Myocyte (in vitro differentiated cells): ENCODE results near the gene MRPL40. TPM values are rescaled to one million over a fixed set of nuclear protein-coding genes. Genes with fewer than 3 reads are reported as not detected.
"Not testable (repeated sequence)": the region's sequence is repeated elsewhere in the genome, so short reads cannot be mapped to it uniquely, and the experiment has no call there.

Experiments
- DNase-seq: peaks from one replicate; pipeline ENCODE4 v3.0.0-alpha.2; 2012; ENCODE audit warnings: low read depth
- total RNA-seq: library from RNA; depleted of rRNA; stranded (reverse); fragments of >200 nt; gene quantifications from 2 replicates; pipeline ENCODE4 v1.2.3, GENCODE V29; 2014

The MRPL40 gene
- total RNA-seq, 1 donor from 2014 or later = 38.7 TPM

DNA sequence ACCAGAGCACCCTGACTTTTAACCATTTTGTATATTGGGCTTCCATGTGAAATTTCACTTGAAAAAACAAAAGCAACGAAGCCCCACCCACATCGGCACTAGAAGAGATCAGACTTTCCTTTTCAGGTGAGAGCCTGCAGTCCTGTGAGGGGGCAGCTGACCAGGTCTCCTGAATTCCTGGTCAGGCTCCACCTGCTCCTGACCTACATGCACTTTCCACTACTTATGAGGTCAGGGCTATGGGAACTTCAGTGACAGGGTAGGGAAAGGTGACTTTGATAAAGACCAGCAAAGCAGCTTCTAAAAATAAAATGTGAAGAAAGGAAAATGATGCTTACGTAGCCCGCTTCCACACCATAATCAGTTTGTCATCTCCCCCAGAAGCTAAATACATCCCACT is 25.5 kb upstream of the MRPL40 start:
- DNase-seq = no peak

GRCh38 chr22:19407649-19408606 is 24.4 kb upstream of the MRPL40 start:
- DNase-seq = no peak

DNA sequence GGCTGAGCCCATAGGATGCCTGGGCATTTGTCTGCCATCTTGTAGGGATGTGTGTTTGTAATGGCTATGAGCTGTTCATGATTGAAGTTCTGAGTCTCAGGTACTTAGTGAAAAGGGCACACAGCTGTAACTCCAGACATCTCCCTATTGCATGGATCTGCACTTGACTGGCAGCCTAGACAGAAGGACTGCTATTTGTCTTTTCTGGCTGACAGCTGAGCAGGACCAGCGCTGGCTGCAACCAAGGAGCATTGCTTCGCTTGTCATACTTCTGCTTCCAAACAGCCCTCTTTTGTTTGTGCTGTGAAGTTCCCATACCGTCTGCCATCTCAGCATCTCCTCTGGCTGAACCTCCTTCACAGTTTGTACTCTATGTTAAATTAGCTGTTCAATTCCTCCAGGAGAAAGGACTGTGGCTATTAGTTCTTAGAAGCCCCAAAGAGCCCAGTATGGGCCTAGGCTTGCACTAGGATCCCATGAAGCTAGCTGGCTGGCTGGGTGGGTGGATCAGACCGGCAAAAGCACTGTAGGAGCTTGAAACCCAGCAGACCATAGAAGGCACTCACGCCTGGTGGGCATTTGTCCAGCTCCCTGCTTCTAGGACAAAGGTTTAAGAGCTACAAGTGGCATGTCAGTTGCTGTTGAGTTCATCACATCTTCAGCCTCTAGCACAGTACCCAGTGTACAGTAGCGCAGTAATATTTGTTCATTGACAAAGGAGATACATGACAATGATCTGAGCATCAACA is 21.2 kb upstream of the MRPL40 start:
- no peak for DNase-seq

GRCh38 chr22:19411690-19412045 is 20.7 kb upstream of the MRPL40 start:
- DNase-seq = no peak

DNA sequence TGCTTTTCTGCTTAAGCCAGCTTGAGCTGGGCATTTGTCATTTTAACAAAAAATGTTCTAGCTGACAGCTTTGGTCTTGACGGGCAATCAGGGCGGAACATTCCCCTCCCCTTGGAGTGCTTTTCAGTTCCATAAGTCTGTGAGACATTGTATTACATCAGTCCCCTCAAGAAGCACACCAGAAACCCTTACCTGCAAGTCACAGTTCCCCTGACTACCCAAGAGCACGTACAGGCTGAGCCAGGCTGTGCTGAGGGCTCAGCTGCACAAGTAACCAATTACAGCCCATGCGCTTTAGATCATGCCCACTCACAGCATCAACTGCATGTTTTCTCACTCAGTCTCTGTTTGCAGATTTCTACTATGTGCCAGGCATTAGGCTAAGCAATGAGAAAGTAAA is 19.9 kb upstream of the MRPL40 start:
- no peak for DNase-seq

DNA sequence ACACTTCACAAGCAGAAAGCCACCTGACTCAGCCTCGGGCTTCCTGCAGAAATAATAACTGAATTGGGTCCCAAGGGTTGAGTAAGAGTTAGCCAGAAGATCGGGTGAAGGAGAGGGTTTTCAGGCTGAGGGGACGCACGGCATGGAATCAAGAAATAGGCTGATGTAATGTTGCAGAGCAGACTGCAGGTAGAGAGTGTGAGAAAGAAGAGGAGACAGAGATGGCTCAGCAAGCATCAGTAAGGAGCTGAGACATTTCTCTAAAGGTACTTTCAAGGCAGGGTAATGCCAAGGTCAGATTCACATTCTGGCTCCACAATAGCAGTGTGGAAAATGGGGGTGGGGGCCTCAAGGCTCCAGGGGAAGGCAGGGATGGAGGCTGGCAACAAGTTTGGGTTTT is 19.4 kb upstream of the MRPL40 start:
- no peak for DNase-seq

- DNase-seq = no peak
These were observed 13.3 kb upstream of the MRPL40 start for GRCh38 chr22:19419086-19419463.

DNA sequence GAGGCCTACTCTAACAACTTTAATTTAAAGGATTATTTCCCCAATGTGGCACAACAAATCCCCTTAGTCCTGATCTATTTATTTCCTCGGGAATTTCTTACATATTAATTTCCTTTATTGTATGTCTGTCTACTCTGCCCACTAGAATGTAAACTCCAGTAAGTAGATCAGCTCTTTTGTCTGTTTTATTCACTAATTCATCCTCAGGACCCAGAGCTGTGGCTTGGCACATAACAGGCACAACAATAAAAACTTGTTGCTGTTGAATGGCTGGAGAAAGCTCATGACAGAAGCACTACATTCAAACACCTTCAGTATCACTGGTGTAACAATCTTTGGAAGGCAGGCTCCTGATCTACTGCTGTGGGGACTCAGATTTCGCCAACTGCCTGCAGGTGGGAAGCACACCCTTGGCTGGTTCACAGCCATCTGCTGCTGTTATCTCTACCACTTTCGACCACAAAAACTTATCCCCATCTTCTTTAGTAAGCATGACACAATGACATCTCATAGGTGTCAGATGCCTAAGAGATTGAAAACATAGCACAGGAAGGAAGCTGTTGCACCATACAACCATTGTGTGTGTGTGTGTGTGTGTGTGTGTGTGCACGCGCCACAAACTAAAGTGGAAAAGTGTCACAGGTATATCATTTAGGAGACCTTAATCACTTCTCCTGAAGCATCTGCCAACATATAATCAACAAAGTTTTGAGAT is 12.7 kb upstream of the MRPL40 start:
- peak; percentile 49 for DNase-seq

DNA sequence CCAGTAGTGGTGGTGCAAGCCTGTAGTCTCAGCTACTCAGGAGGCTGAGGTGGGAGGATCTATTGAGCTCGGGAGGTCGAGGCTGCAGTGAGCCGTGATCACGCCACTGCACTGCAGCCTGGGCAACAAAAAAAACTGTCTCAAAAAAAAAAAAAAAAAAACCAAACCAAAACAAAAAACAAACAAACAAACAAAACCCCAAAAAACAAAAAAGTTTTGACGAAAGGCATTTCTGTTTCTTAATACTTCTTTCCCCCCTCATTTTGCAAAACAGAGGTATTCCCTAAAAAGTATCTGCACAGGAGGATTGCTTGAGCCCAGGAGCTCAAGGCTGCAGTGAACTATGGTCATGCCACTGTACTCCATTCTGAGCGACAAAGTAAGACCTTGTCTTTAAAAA is 12.0 kb upstream of the MRPL40 start:
- DNase-seq = no peak

DNA sequence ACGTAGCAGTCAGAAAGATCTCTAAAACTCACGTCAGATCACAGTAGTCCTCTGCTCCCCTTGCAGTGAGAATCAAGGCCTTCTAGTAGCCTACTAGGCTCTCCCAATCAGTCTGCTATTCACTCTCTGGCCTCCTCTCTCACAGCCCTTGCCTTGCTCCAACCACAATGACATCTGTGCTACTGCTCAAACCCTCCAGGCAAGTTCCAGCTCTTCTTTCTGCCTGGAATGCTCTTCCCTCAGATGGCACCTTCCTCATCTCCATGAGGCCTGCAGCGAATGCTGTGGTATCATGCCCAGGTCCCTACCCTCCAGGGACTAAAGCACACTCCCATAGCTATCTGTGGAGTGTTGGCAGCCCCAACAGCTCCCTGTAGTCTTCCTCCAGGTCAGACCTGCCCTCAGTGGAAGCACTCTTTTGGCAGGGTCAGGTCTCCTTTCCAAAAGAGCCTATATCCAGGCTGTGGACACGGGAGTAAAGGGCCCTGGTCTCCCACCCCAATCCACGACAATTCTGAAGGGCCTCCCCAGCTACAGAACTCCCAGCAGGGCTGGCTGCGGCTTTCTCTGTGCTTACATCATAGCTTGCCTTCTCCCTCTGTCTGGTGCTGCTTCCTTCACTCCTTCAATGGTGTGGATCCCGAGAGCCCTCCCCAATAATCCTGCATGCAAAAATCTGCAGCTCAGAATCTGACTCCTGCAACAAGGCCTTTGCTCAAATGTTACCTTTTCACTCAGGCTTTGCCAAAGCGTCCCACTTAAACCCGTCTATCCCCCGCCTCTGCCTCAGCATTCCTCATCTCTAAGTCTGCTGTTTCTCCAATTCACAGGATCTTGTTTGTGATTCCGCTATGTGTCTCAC is 9.7 kb upstream of the MRPL40 start:
- DNase-seq = peak; percentile 69

GRCh38 chr22:19424186-19424500 is 8.2 kb upstream of the MRPL40 start:
- DNase-seq = no peak

- DNase-seq = peak; percentile 35
These were observed 2.1 kb upstream of the MRPL40 start for GRCh38 chr22:19429950-19430889.

- DNase-seq = peak; percentile 38
These were observed 1.3 kb upstream of the MRPL40 start for GRCh38 chr22:19430890-19431541.

DNA sequence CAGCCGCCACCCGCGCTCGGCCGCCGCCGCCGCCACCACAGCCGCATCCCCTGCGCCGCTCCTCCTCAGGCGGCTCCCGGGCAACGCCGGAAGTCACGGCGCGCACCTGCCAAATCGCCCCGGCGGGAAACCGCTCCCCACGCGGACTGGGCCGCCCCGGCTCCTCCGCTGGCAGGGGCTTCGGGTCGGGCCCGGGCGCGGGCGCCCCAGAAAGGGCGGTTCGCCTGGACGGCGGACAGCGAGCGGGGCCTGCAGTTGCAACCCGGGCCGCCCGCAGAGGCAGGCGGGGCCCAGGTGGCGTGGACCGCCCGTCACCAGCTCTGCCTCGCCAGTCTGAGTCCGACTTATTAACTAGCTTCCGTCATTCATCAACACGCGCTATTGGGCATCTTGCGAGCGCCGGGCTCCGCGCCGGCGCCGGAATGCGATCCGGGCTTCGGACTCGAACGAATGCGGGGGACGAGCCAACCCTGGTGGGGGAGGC is 654 bp upstream of the MRPL40 start, which contains the start of gene HIRA:
Gene HIRA, minus strand, starts transcription at position 85 of the 484 bp plus-strand sequence. CDS start 257 bp downstream, outside the sequence.
- peak; percentile 81 for DNase-seq

GRCh38 chr22:19434401-19434800 is 2.1 kb downstream of the MRPL40 start:
- no peak for DNase-seq

- DNase-seq = no peak
These were observed 2.7 kb downstream of the MRPL40 start for GRCh38 chr22:19434829-19435580.

DNA sequence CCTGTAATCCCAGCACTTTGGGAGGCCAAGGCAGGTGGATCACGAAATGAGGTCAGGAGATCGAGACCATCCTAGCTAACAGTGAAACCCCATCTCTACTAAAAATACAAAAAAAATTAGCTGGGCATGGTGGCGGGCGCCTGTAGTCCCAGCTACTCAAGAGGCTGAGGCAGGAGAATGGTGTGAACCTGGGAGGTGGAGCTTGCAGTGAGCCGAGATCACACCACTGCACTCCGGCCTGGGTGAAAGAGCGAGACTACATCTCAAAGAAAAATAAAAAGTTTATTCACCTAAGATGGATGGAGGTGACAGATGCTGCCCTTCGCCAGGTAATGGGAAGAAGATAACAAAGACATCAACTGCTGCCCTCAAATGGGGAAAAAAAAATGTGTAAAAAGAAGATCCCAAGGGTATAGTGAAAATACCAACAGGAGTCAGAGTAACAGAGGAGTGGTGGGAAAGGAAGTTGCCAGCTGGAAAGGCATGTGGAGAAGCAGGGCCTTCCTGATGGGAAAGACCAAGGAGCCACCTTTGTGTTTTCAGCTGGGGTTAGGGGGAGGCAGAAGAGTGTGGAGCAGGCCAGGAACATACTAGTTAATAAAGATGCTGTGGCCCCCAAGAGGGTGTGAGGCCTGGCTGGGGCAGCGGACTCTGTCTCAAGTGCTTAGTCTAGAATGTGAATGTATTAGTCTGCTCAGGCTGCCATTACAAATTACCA is 4.3 kb downstream of the MRPL40 start:
- not testable (repeated sequence) for DNase-seq

GRCh38 chr22:19438298-19438697 is 6.0 kb downstream of the MRPL40 start:
- no peak for DNase-seq
